Esophagus muscularis mucosa (tissue), 4 donors: ENCODE results near the gene PADI6. TPM values are rescaled to one million over a fixed set of nuclear protein-coding genes. Genes with fewer than 3 reads are reported as not detected.
"Not testable (repeated sequence)": the region's sequence is repeated elsewhere in the genome, so short reads cannot be mapped to it uniquely, and the experiment has no call there.

ENCODE experiments used
- DNase-seq: peaks from one replicate; pipeline ENCODE4 v3.0.0-alpha.2; 2017; ENCODE audit errors: extremely low spot score
- H3K27ac ChIP-seq, 4 donors: fragments of 200-600 bp; sonication (generic); replicated peaks in 1 of 4; 1 replicate in 3 of 4; 2 replicates in 1 of 4; pipeline ENCODE4 v1.5.1; 2016 to 2019; ENCODE audit warnings: mild to moderate bottlenecking in 1 of 4
- H3K27me3 ChIP-seq, 4 donors: fragments of 200-600 bp; sonication (generic); one replicate each; pipeline versions ENCODE4 v1.5.1 to v1.6.0; 2016 to 2019
- H3K36me3 ChIP-seq, 4 donors: fragments of 200-600 bp; sonication (generic); one replicate each; pipeline ENCODE4 v1.5.1; 2016 to 2019
- H3K4me1 ChIP-seq, 4 donors: fragments of 200-600 bp; sonication (generic); one replicate each; pipeline ENCODE4 v1.5.1; 2016 to 2019
- H3K4me3 ChIP-seq, 4 donors: fragments of 200-600 bp; sonication (generic); 1 replicate in 2 of 4; 2 replicates in 2 of 4; pipeline ENCODE4 v1.5.1; 2016 to 2019; ENCODE audit warnings: mild to moderate bottlenecking in 4 of 4, moderate library complexity in 1 of 4
- H3K9me3 ChIP-seq, 4 donors: fragments of 200-600 bp; sonication (generic); 1 replicate in 3 of 4; 2 replicates in 1 of 4; pipeline ENCODE4 v1.5.1; 2016 to 2019
- EP300 ChIP-seq: sonication (generic); formaldehyde crosslinking; IDR thresholded peaks from one replicate; pipeline ENCODE4 v1.6.1; 2017; ENCODE audit warnings: antibody characterized with exemption
- POLR2A ChIP-seq: fragments of 450-650 bp; IDR thresholded peaks from one replicate; pipeline ENCODE4 v1.6.1; 2017; ENCODE audit warnings: antibody characterized with exemption, moderate library complexity, mild to moderate bottlenecking, low read depth
- POLR2AphosphoS5 ChIP-seq, 2 donors: sonication (generic); formaldehyde crosslinking; IDR thresholded peaks; one replicate each; pipeline ENCODE4 v1.6.1; 2017; ENCODE audit warnings: antibody characterized with exemption in 2 of 2
- WGBS: methylation state at CpG from one replicate; pipeline ENCODE4 v1.1.5; 2018; 5-methylcytosine and 5-hydroxymethylcytosine counted together
- intact Hi-C: fragments of 100-400 bp; cut with DNase I; formaldehyde crosslinking; loops from one replicate; pipeline ENCODE4 v1.15.1; 2023
- total RNA-seq, 4 donors: library from RNA; depleted of rRNA; stranded (reverse); fragments of >200 nt; gene quantifications; one replicate each; pipeline versions ENCODE4 v1.1.0 to v1.2.1, GENCODE V29; 2016
- TF ChIP-seq, protein P1 (sequence below), 3 experiments: fragments of 200-600 bp in 2 of 3; fragments of 450-650 bp in 1 of 3; sonication (generic) in 2 of 3; IDR thresholded peaks; one replicate each; pipeline ENCODE4 v1.5.1; 2017 to 2019; ENCODE audit warnings: antibody characterized with exemption in 3 of 3, mild to moderate bottlenecking in 2 of 3, moderate library complexity in 1 of 3

Gene PADI6
- total RNA-seq, 4 donors from 2014 or later, result not detected

DNA sequence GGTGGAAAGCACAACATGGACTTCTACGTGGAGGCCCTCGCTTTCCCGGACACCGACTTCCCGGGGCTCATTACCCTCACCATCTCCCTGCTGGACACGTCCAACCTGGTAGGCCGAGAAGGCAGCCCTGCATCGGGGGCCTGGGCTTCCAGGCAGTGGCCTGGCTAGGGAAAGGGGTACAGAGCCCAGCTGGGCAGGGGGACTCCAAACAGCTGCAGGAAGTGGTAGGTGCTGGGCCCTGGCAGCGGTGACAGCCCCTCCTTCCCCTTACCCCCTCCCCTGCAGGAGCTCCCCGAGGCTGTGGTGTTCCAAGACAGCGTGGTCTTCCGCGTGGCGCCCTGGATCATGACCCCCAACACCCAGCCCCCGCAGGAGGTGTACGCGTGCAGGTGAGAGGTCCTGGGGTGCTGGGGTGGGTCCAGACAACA lies 30.0 kb upstream of the PADI6 start:
- Histone ChIP-seq H3K27me3 (peaks cover 0 to 42% (median 0%) of the 10 kb centered on the region in 4 donors), H3K9me3 (no peaks in the 10 kb centered on the region), H3K4me1 (no peaks in the 10 kb centered on the region), H3K4me3 (no peak overlapping the region), H3K27ac (no peak overlapping the region), H3K36me3 (no peaks in the 10 kb centered on the region)
- 70% methylated on average over 17 of the region's 17 CpGs for WGBS
- no peak for TF ChIP-seq POLR2A
- TF ChIP-seq EP300, result no peak
- no peak for TF ChIP-seq POLR2AphosphoS5 (IDR thresholded peaks at IDR 0.05)
- TF ChIP-seq, protein P1, sequence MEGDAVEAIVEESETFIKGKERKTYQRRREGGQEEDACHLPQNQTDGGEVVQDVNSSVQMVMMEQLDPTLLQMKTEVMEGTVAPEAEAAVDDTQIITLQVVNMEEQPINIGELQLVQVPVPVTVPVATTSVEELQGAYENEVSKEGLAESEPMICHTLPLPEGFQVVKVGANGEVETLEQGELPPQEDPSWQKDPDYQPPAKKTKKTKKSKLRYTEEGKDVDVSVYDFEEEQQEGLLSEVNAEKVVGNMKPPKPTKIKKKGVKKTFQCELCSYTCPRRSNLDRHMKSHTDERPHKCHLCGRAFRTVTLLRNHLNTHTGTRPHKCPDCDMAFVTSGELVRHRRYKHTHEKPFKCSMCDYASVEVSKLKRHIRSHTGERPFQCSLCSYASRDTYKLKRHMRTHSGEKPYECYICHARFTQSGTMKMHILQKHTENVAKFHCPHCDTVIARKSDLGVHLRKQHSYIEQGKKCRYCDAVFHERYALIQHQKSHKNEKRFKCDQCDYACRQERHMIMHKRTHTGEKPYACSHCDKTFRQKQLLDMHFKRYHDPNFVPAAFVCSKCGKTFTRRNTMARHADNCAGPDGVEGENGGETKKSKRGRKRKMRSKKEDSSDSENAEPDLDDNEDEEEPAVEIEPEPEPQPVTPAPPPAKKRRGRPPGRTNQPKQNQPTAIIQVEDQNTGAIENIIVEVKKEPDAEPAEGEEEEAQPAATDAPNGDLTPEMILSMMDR (IDR thresholded peaks at IDR 0.05), result no peak
- no peak for DNase-seq
- intact Hi-C loops, result no loop called here

- H3K4me1 ChIP-seq, DNase-seq, H3K36me3 ChIP-seq, H3K9me3 ChIP-seq, H3K27ac ChIP-seq, H3K4me3 ChIP-seq, intact Hi-C loops: not testable (repeated sequence)
- H3K27me3 ChIP-seq, result peaks cover 0 to 56% (median 0%) of the 10 kb centered on the region in 4 donors
- 95% methylated on average over 5 of the region's 5 CpGs for WGBS
Observed at GRCh38 chr1:17345506-17345905, 26.5 kb upstream of the PADI6 start.

- Histone ChIP-seq H3K27me3 (peaks cover 0 to 55% (median 0%) of the 10 kb centered on the region in 4 donors), H3K4me3 (no peak overlapping the region), H3K9me3 (no peaks in the 10 kb centered on the region), H3K27ac (no peak overlapping the region), H3K4me1 (no peaks in the 10 kb centered on the region), H3K36me3 (no peaks in the 10 kb centered on the region)
- 92% methylated on average over 4 of the region's 9 CpGs for WGBS
- intact Hi-C loops, result no loop called here
- TF ChIP-seq POLR2AphosphoS5 (IDR thresholded peaks at IDR 0.05) (no peak), EP300 (no peak), POLR2A (no peak)
- TF ChIP-seq, protein P1 (IDR thresholded peaks at IDR 0.05), result no peak
- DNase-seq, result no peak
Observed at GRCh38 chr1:17346046-17346789, 25.8 kb upstream of the PADI6 start.

DNA sequence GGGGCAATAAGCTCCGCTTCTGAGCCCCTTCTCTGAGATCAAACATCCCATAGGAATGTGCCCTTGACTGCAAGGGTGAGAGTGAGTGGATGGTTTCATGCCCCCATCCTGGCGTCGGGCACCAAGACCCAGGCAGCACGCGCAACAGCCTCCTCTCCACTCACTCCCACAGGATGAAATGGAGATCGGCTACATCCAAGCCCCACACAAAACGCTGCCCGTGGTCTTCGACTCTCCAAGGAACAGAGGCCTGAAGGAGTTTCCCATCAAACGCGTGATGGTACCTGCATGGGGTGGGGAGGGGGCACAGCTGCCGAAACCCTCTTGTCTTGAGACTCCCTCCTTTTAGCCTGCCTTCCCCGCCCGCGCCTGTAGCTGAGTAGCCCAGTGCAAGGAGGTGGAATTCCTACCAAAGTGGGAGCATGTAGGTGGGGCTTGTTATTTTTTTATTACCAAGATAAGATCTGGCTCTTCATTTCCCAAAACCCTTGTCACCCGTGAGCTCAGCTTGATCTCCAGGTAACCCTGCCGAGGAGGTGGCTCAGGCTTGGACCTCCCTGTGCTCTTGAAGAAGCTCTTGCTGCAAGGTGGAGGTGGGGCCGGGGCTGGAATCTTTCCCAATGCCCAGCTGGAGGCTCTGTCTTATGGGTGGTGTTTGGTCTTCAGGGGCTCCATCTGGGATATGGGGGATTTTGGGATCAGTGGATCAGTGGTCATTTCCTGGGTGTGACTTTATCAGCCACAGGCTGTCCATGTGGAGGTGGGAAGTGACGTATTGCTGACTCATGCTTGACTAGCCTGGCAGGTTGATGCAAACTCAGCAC lies 24.0 kb upstream of the PADI6 start:
- Histone ChIP-seq H3K4me1 (no peaks in the 10 kb centered on the region), H3K27ac (no peak overlapping the region), H3K27me3 (peaks cover 0 to 51% (median 0%) of the 10 kb centered on the region in 4 donors), H3K4me3 (no peak overlapping the region), H3K9me3 (no peaks in the 10 kb centered on the region), H3K36me3 (no peaks in the 10 kb centered on the region)
- WGBS, result 69% methylated on average over 19 of the region's 19 CpGs
- no peak for DNase-seq
- intact Hi-C loops, result no loop called here
- TF ChIP-seq EP300 (no peak), POLR2A (no peak), POLR2AphosphoS5 (IDR thresholded peaks at IDR 0.05) (no peak)
- TF ChIP-seq, protein P1 (IDR thresholded peaks at IDR 0.05), result no peak

DNA sequence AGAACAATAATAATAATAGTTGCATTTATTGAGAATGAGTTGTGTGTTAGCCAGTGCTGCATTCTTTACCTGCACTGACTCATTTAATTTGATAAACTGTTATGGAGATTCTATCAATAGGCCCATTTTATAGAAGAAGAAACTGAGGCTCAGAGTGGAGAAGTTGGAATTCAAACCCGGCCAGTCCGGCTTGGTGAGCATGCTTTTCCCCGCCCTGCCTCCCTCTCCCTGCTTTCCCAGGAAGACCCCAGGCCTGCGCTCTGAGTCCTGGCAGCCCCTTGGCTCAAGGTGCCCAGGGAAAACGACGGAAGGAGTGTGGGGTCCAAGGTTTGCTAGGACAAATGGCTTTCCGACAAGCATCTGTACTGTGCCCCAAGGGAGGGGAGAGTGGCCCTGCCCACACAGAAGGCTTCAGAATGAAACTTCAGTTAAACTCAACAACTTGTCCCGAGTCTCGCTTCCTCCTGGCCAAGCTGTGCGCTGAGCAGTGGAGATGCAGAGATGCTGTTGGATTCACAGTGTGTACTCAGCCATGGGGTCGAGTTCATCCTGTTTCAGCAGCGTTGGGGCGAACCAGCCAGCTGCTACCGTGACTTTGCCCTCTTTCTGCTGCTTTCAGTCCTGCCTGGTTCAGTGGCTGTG lies 23.3 kb upstream of the PADI6 start:
- Histone ChIP-seq H3K27me3 (peaks cover 0 to 54% (median 0%) of the 10 kb centered on the region in 4 donors), H3K36me3 (no peaks in the 10 kb centered on the region), H3K4me1 (no peaks in the 10 kb centered on the region), H3K4me3 (no peak overlapping the region), H3K9me3 (no peaks in the 10 kb centered on the region), H3K27ac (no peak overlapping the region)
- intact Hi-C loops, result no loop called here
- no peak for DNase-seq
- TF ChIP-seq POLR2AphosphoS5 (IDR thresholded peaks at IDR 0.05) (no peak), EP300 (no peak), POLR2A (no peak)
- TF ChIP-seq, protein P1 (IDR thresholded peaks at IDR 0.05), result no peak
- 70% methylated on average over 14 of the region's 14 CpGs for WGBS
